GM04504 (cell line): ENCODE results near the gene FBXW11.

Experiments
- DNase-seq: peaks from one replicate; pipeline ENCODE4 v3.0.0-alpha.2; 2012; ENCODE audit warnings: low read depth

Gene FBXW11

GRCh38 chr5:171840711-171841522, 165.5 kb downstream of the FBXW11 start:
- DNase-seq, result no peak

GRCh38 chr5:171840066-171840465, 166.4 kb downstream of the FBXW11 start:
- no peak for DNase-seq

DNA sequence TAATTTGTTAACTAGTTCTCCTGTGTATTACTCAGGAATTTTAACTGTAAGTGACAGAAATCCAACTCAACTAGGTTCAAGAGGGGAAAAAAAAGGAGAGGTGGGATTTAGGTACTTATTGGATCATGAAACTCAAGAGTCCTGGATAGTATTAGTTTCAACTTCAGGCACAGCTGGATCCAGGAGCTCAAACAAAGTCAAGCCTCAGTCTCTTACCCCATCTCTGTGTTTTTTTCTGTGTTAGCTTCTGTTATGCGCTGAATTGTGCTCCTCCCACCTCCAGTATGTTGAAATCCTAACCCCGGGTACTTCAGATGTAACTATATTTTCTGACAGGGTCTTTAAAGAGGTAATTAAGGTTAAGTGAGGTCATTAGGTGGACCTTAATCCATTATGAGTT, 167.3 kb downstream of the FBXW11 start:
- DNase-seq, result no peak

- no peak for DNase-seq
Measured at GRCh38 chr5:171838066-171838465, 168.4 kb downstream of the FBXW11 start.

DNA sequence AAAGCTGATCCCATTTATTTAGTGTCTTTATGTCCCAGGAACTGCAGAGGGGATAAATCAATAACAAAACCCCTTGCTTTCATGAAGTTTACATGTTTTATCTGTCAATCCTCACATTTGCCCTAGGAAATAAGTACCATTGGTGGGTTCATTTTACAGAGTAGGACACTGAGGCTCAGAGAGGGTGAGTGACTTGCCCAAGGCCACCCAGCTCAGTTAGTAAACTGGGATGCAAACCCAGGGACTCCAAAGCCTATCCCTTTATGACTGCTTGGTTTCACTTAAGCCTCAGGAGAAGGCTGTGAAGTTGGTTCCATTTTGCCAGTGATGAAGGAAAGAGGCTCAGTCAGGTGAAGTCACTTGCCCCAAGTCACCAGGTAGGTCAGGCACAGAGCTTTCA, 168.9 kb downstream of the FBXW11 start:
- no peak for DNase-seq

DNA sequence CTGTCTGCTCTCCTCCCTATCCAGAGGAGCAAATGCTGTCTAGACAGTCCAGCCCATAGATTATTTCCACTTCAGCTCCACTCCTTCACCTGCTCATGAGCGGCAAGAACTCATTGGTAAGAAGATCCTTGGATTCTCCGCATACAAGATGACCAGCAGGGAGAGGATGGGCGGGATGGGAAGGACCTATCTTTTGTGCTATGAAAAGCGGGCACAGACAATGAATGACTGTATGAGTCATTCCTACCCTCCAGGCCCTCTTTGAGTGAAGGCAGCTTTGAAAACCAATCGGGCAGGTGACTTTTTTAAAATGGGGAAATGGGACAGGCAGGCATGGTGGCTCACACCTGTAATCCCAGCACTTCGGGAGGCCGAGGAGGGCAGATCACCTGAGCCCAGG, 171.4 kb downstream of the FBXW11 start:
- no peak for DNase-seq

- no peak for DNase-seq
Measured at GRCh38 chr5:171834461-171834860, 172.0 kb downstream of the FBXW11 start.

DNA sequence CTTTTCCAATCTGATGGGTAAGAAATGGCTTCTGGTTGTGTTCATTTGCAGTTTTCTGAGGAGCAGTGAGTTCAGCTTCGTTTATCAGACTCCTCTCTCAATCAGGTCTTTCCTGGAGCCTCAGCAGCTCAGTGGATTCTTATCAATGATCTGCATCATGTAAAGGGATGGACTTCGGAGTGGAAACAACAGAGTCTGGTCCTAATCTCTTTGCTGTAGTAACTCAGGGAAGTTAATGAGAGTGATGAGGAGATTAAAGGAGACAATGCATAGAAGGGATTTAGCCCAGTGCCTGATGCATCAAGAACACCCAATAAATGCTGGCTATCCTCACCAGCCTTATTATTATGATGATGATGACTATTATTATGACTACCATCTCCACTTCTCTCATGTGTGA, 173.7 kb downstream of the FBXW11 start:
- no peak for DNase-seq

DNA sequence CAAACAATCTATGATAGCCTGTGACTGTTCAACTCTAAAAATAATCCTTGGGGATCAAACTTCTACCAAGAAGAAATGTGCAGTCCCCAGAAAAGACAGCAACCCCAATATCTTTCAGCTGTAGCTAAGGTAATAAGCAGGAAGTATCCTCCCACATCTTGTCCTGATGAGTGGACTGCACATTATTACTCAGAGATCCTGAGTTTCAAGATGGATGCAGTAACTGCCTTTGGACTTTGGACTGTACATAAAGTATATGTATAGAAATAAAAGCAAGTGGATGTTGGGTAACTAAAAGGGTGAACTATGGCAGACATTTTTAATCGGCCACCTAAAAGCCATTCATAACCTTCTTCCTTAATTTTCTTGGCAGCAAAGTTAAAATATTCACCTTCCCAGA, 175.8 kb downstream of the FBXW11 start:
- DNase-seq, result no peak

- DNase-seq, result no peak
Measured at GRCh38 chr5:171827162-171827561, 179.3 kb downstream of the FBXW11 start.

GRCh38 chr5:171826132-171826531, 180.3 kb downstream of the FBXW11 start:
- DNase-seq, result no peak

- no peak for DNase-seq
Measured at GRCh38 chr5:171825051-171825450, 181.4 kb downstream of the FBXW11 start.

GRCh38 chr5:171823269-171823668, 183.2 kb downstream of the FBXW11 start:
- DNase-seq, result no peak

GRCh38 chr5:171821286-171821685, 185.2 kb downstream of the FBXW11 start:
- no peak for DNase-seq

DNA sequence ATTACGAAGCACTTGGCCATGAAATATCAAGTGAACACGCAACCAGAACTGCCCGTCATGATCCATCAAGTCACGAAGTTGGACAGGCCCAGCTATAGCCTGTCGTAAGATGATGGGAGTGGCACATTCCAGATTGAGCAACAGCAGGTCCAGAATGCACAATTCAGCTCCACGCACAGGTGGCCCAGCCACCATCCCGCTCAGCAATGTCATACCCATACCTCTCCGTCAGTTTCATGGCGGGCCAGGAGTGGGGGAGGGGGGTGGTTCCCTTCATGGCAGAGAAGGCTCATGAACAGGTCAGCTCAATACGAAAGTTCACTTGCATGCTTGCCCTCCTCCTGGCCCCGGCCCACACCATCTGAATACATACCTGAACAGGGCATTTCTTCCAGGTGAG, 185.9 kb downstream of the FBXW11 start:
- no peak for DNase-seq

DNA sequence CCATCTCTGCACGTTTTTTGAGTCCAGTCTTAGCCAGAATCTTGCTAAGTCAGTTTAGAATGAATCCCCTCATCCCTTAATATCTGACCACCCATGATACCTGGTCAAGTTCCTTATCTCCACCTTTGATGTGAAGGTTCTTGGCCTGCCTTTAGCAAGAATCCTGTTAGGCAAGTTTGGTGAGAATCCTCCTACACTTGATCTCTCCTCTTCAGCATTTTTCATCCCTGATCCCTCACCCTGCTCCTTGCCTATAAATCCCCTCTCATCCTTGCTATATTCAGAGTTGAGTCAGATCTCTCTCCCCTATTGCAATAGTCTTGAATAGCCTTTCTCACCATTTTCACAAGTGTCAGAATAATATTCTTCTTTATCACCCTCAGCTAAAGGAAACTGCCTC, 189.8 kb downstream of the FBXW11 start:
- DNase-seq, result no peak

GRCh38 chr5:171813813-171814490, 192.5 kb downstream of the FBXW11 start:
- no peak for DNase-seq

DNA sequence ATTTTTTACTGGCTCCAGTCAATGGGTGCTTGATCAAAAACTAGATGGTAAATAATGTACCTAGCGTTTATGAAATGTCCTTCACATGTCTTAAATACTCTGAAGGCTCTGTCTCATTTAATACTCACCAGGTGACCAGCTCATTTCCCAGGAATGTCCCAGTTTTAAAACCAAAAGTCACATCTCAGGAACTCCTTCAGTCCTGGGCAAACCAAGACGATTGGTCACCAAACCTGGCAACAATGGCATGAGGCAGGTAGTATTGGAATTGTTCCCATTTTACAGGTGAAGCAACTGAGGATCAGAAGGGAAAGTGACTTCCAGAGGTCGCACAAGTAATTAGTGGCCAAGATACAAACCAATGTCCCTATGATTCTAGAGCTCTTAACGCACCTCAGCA, 193.2 kb downstream of the FBXW11 start:
- DNase-seq, result no peak
